ENCODE data around the gene CYTH2.

The CYTH2 gene

GRCh38 chr19:48454150-48454730, 14.9 kb upstream of the CYTH2 start:
- DNase-seq, result no peak

- DNase-seq, result no peak
Observed at GRCh38 chr19:48455171-48455907, 13.8 kb upstream of the CYTH2 start, which contains the start of gene KCNJ14. Gene KCNJ14, plus strand, starts transcription at chr19:48455574. Its CDS starts 6,151 bp downstream, at chr19:48461725.

- DNase-seq, result no peak
Observed at GRCh38 chr19:48455908-48456562, 13.1 kb upstream of the CYTH2 start.

GRCh38 chr19:48456864-48457263, 12.3 kb upstream of the CYTH2 start:
- DNase-seq, result no peak

GRCh38 chr19:48458016-48458415, 11.2 kb upstream of the CYTH2 start:
- no peak for DNase-seq

GRCh38 chr19:48461651-48461981, 7.6 kb upstream of the CYTH2 start:
- DNase-seq, result no peak

- peak; percentile 47 for DNase-seq
Observed at GRCh38 chr19:48461982-48462655, 7.0 kb upstream of the CYTH2 start.

- DNase-seq, result no peak
Observed at GRCh38 chr19:48465215-48465614, 4.0 kb upstream of the CYTH2 start.

GRCh38 chr19:48466561-48467325, 2.4 kb upstream of the CYTH2 start:
- DNase-seq, result no peak

- DNase-seq, result peak; percentile 99
Observed at GRCh38 chr19:48468772-48469288, 339 bp upstream of the CYTH2 start.

- DNase-seq, result no peak
Observed at GRCh38 chr19:48469934-48470680, 938 bp downstream of the CYTH2 start.

- DNase-seq, result no peak
Observed at GRCh38 chr19:48470856-48471255, 1.7 kb downstream of the CYTH2 start.

- no peak for DNase-seq
Observed at GRCh38 chr19:48471836-48472235, 2.7 kb downstream of the CYTH2 start.

GRCh38 chr19:48473161-48473966, 4.2 kb downstream of the CYTH2 start:
- DNase-seq, result no peak

- no peak for DNase-seq
Observed at GRCh38 chr19:48474084-48474592, 5.0 kb downstream of the CYTH2 start.

- no peak for DNase-seq
Observed at GRCh38 chr19:48475369-48476068, 6.3 kb downstream of the CYTH2 start.

GRCh38 chr19:48476176-48476575, 7.0 kb downstream of the CYTH2 start:
- no peak for DNase-seq

GRCh38 chr19:48477067-48477685, 8.0 kb downstream of the CYTH2 start:
- DNase-seq, result no peak

- DNase-seq, result no peak
Observed at GRCh38 chr19:48477698-48478338, 8.6 kb downstream of the CYTH2 start.

All from stimulated activated CD8-positive, alpha-beta memory T cell treated with anti-CD3 and anti-CD28 coated beads, Interleukin-4, amount 100 ng/mL, for 48 hours (primary cell).